NCI-H2171 treated with DMSO at 0.1 percent for 48 hours (cell line): ENCODE results near the gene TIPARP.
A peak's percentile ranks its signal among the peaks of the same experiment; 100 is the strongest.

Source experiments
- DNase-seq: peaks from one replicate; lab custom pipeline; 2025; lab: John Stamatoyannopoulos, UW

TIPARP gene

GRCh38 chr3:156741935-156742334 is 67.5 kb downstream of the TIPARP start:
- no peak for DNase-seq

- DNase-seq, result peak; percentile 70
Observed at GRCh38 chr3:156742401-156742800, 68.0 kb downstream of the TIPARP start.

DNA sequence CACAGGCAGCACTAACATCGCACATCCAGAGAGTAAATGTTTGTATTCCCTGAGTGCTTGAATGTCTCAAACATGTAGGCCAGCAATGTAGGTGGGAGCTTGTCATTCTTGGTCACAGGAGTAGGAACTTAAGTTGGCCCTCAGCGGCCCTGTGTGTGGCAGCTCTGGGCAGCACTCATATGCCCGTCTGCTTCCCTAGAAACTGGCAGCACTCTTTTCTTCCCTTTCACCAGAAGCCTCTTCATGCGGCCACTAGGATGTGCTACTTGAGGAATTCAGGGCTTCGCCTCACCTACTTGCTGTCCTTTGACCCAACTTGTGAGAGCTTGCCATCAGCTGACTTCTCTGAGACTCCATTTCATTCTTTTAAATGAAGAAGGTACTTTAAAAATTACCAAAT is 69.5 kb downstream of the TIPARP start:
- no peak for DNase-seq

DNA sequence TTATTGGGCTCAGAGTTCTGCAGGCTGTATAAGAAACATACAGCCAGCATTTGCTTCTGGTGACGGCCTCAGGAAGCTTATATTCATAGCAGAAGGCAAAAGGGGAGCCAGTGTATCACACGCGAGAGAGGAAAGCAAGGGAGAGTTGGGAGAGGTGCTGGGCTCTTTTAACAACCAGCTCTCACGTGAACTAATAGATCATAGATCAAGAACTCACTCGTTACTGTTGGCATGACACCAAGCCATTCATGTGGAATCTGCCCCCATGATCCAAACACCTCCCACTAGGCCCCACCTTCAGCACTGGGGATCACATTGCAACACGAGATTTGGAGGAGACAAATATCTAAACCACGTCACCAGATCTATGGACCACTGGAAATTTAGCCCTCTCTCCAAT is 70.2 kb downstream of the TIPARP start:
- peak; percentile 26 for DNase-seq

GRCh38 chr3:156745766-156746165 is 71.4 kb downstream of the TIPARP start:
- no peak for DNase-seq

DNA sequence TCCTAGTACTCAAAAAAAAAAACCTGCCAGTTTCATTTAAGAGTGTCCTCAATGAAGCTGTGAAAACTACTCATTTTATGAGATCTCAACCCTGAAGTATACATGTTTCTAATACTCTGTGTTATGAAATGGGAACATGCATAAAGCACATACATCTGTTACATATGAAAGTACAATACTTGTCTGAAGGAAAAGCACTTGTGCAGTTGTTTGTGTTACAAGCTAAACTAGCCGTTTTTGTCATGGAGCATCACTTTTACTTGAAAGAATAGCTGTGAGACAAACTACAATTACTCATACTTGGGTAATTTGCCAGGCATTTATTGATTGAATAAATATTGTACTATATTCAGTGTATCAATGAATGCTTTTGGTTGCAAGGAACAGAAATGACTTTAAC is 72.7 kb downstream of the TIPARP start:
- no peak for DNase-seq

DNA sequence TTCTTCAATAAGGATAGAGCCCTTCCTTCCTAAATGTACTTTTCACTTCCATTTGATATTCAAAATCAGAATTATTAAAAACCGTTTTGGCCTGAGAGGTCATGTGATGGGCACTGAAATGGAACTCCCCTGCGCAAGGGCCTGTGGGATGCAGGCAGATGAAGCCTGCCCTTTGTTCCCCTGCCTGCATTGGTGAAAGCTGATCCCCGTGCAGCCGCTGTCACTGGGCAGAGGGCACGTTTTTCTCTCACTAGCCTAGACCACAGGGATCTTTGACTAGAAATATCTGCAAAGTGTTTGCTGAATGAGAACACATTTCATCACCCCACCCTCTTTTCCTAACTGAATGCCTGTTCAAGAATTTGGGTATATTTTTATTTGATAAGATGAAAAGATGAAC is 74.9 kb downstream of the TIPARP start:
- DNase-seq, result no peak

DNA sequence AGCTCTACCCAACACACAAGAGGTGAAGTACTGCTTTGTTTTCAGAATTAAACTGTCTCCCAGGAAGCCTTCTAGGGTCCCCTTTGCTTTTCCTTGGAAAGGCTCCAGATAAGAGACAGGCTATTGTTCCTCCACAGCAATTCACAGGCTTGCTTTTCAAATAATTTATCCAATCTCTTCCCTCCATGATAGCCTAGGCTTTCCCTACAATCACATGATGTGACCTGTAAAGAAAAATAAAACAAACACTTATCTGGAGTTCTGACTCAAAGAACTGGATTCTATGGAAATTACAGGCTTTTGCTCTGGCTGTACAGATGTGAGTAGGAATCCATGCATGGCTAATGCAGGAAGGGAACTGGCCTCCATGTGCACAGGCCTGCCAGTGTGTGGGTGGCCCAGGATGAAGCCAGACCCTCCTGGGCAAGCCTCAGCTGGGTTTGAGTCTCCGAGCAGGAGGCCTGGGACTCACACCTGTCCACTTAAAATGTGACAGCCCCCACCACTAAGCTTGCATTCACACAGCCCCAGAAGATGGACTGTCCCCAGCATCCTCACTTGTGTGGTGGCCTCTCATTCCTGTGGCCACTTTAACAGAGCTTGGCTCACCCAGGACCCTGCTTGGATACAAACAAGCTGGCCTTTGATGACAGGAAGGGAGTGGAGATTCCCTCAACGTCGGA is 75.9 kb downstream of the TIPARP start:
- no peak for DNase-seq

- no peak for DNase-seq
Observed at GRCh38 chr3:156750874-156751245, 76.5 kb downstream of the TIPARP start.

GRCh38 chr3:156751461-156752025 is 77.2 kb downstream of the TIPARP start:
- DNase-seq, result no peak
